ENCODE data around the gene NTPCR.

The NTPCR gene

DNA sequence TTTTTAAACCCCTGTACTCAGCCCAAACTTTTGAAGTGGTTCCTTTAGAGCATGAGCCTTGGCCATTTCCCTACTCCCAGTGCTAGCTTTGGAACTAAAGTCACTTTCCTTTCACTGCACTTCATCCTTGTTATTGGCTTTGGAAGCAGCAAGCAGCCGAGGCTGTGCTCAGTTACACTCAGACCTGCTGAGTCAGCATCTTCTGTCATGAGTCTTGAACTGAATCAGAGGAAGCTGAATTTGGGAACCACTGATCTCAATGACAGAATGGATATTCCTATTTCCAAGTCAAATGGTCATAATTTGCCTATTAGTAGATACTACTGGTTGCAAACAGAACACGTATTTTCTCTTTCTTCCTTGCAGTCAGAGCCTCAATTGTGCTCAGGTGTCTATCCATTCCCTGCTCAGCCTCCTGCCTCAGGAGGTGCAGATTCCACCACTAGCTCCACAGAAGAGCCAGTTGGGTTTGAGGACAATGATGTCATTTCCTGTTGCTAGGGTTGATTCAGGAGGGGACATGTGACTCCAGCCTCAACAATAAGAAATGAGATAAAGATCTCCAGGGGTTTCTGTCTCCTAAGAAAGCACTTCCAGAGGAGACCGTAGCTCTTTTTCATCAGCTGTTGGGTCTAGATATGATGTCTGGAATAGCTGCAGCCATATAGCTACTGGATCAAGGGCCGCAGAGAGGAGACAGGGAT lies 44.9 kb upstream of the NTPCR start (continued):
- TF ChIP-seq, protein P1, sequence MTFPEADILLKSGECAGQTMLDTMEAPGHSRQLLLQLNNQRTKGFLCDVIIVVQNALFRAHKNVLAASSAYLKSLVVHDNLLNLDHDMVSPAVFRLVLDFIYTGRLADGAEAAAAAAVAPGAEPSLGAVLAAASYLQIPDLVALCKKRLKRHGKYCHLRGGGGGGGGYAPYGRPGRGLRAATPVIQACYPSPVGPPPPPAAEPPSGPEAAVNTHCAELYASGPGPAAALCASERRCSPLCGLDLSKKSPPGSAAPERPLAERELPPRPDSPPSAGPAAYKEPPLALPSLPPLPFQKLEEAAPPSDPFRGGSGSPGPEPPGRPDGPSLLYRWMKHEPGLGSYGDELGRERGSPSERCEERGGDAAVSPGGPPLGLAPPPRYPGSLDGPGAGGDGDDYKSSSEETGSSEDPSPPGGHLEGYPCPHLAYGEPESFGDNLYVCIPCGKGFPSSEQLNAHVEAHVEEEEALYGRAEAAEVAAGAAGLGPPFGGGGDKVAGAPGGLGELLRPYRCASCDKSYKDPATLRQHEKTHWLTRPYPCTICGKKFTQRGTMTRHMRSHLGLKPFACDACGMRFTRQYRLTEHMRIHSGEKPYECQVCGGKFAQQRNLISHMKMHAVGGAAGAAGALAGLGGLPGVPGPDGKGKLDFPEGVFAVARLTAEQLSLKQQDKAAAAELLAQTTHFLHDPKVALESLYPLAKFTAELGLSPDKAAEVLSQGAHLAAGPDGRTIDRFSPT (tag by site-specific recombination; IDR thresholded peaks at IDR 0.05) = no peak
- TF ChIP-seq ZNF677 (tag by site-specific recombination; IDR thresholded peaks at IDR 0.05) (no peak), ZNF394 (tag by site-specific recombination; IDR thresholded peaks at IDR 0.05; ENCODE audit: borderline replicate concordance) (no peak)

DNA sequence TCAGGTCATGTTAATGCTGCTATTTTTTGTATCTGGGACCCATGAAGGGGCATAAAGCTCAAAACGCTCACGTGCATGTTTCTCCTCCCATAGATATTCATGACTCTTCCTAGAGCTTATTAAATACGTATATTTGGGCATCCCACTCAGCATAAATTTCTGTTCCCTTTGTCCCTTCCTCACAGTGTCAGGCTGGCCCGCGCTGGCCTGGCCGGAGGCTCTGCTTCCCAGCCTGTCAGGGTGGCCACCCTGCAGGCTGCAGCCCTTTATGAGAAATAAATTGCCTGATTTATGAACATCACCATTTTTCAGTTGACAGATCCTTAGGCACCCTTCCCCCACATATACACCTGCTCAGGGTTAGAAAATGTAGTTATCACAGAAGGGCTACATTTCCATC lies 44.0 kb upstream of the NTPCR start:
- no peak overlapping the region for H3K27ac ChIP-seq (ENCODE audit: extremely low read depth, low read depth, low read length)
- TF ChIP-seq ZNF19 (tag by site-specific recombination; IDR thresholded peaks at IDR 0.05; ENCODE audit: low read depth) (no peak), ZNF274 (IDR thresholded peaks at IDR 0.05; ENCODE audit: low read length) (no peak), ZNF274 (tag by site-specific recombination; IDR thresholded peaks at IDR 0.05; ENCODE audit: borderline replicate concordance) (no peak), ZNF777 (tag by site-specific recombination; IDR thresholded peaks at IDR 0.05; ENCODE audit: borderline replicate concordance) (no peak), ZNF596 (tag by site-specific recombination; IDR thresholded peaks at IDR 0.05) (no peak), RBAK (tag by site-specific recombination; IDR thresholded peaks at IDR 0.05) (no peak), ZFP37 (tag by site-specific recombination; IDR thresholded peaks at IDR 0.05) (no peak), ZBTB17 (tag by site-specific recombination; IDR thresholded peaks at IDR 0.05) (no peak), ZNF510 (tag by site-specific recombination; IDR thresholded peaks at IDR 0.05; ENCODE audit: insufficient replicate concordance) (no peak), ZFHX2 (tag by site-specific recombination; conservative IDR thresholded peaks at IDR 0.05) (no peak), ZBTB7A (tag by site-specific recombination; IDR thresholded peaks at IDR 0.05; ENCODE audit: low read depth) (no peak), ZNF175 (tag by site-specific recombination; IDR thresholded peaks at IDR 0.05) (no peak), ZNF48 (tag by site-specific recombination; IDR thresholded peaks at IDR 0.05) (no peak), ZNF768 (tag by site-specific recombination; IDR thresholded peaks at IDR 0.05) (no peak), GLI4 (tag by site-specific recombination; IDR thresholded peaks at IDR 0.05) (no peak), ZNF112 (tag by site-specific recombination; IDR thresholded peaks at IDR 0.05) (no peak)
- TF ChIP-seq, protein P2, sequence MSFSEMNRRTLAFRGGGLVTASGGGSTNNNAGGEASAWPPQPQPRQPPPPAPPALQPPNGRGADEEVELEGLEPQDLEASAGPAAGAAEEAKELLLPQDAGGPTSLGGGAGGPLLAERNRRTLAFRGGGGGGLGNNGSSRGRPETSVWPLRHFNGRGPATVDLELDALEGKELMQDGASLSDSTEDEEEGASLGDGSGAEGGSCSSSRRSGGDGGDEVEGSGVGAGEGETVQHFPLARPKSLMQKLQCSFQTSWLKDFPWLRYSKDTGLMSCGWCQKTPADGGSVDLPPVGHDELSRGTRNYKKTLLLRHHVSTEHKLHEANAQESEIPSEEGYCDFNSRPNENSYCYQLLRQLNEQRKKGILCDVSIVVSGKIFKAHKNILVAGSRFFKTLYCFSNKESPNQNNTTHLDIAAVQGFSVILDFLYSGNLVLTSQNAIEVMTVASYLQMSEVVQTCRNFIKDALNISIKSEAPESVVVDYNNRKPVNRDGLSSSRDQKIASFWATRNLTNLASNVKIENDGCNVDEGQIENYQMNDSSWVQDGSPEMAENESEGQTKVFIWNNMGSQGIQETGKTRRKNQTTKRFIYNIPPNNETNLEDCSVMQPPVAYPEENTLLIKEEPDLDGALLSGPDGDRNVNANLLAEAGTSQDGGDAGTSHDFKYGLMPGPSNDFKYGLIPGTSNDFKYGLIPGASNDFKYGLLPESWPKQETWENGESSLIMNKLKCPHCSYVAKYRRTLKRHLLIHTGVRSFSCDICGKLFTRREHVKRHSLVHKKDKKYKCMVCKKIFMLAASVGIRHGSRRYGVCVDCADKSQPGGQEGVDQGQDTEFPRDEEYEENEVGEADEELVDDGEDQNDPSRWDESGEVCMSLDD (tag by site-specific recombination; IDR thresholded peaks at IDR 0.05) = no peak
- H3K36me3 ChIP-seq (ENCODE audit: control insufficient read depth in 2 of 2, insufficient read depth in 1 of 2, low read length in 2 of 2) = no peaks in the 10 kb centered on the region
- POLR2A ChIA-PET = interaction anchor here (0.6 kb wide), 2 partner anchors 17 to 224 kb away, joined by 5 to 8 read pairs; no protein-coding TSS in a partner anchor
- no peaks in the 10 kb centered on the region for H3K9me3 ChIP-seq (ENCODE audit: control insufficient read depth, insufficient read depth, low read depth, low read length)
- no peak overlapping the region for H3K4me3 ChIP-seq (ENCODE audit: low read depth, low read length)
- CTCF ChIA-PET = no interaction called here
- no peaks in the 10 kb centered on the region for H3K4me1 ChIP-seq (ENCODE audit: control insufficient read depth, insufficient read depth, low read length)

DNA sequence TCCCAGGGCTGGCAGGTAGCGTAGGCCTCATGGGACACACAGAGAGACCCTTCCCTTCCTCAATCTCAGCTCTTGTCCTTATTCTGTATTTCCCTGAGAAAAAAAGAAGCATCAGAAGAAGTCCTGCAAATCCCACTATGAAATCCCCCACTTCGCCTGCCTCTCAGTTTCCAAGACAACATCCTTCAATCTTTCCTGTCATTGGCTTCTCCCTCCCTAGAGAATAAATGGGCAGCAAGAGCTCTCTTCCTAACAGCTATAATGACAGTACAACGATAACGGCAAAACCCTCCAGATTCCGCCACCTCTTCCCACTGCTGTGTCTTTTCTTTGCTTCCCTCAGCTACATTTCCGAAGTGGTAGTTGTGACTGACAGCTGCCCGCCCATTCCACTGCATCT lies 41.6 kb upstream of the NTPCR start:
- H3K36me3 ChIP-seq (ENCODE audit: control insufficient read depth in 2 of 2, insufficient read depth in 1 of 2, low read length in 2 of 2) = no peaks in the 10 kb centered on the region
- no peaks in the 10 kb centered on the region for H3K4me1 ChIP-seq (ENCODE audit: control insufficient read depth, insufficient read depth, low read length)
- no peak overlapping the region for H3K27ac ChIP-seq (ENCODE audit: extremely low read depth, low read depth, low read length)
- CTCF ChIA-PET = interaction anchor here (1.3 kb wide), 1 partner anchor 15 kb away, joined by 4 read pairs; no protein-coding TSS in a partner anchor
- H3K9me3 ChIP-seq (ENCODE audit: control insufficient read depth, insufficient read depth, low read depth, low read length) = no peaks in the 10 kb centered on the region
- no peak overlapping the region for H3K4me3 ChIP-seq (ENCODE audit: low read depth, low read length)
- POLR2A ChIA-PET = no interaction called here
- TF ChIP-seq KLF10 (tag by site-specific recombination; IDR thresholded peaks at IDR 0.05) (no peak), ZNF624 (tag by site-specific recombination; IDR thresholded peaks at IDR 0.05) (no peak), ZNF202 (tag by site-specific recombination; IDR thresholded peaks at IDR 0.05; ENCODE audit: borderline replicate concordance) (no peak), ZNF302 (tag by site-specific recombination; IDR thresholded peaks at IDR 0.05; ENCODE audit: low read depth) (no peak), ZEB2 (tag by site-specific recombination; IDR thresholded peaks at IDR 0.05) (no peak), ZNF837 (tag by site-specific recombination; IDR thresholded peaks at IDR 0.05) (no peak)
- TF ChIP-seq, protein P3, sequence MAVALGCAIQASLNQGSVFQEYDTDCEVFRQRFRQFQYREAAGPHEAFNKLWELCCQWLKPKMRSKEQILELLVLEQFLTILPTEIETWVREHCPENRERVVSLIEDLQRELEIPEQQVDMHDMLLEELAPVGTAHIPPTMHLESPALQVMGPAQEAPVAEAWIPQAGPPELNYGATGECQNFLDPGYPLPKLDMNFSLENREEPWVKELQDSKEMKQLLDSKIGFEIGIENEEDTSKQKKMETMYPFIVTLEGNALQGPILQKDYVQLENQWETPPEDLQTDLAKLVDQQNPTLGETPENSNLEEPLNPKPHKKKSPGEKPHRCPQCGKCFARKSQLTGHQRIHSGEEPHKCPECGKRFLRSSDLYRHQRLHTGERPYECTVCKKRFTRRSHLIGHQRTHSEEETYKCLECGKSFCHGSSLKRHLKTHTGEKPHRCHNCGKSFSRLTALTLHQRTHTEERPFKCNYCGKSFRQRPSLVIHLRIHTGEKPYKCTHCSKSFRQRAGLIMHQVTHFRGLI (tag by site-specific recombination; IDR thresholded peaks at IDR 0.05) = no peak
- TF ChIP-seq, protein P4, sequence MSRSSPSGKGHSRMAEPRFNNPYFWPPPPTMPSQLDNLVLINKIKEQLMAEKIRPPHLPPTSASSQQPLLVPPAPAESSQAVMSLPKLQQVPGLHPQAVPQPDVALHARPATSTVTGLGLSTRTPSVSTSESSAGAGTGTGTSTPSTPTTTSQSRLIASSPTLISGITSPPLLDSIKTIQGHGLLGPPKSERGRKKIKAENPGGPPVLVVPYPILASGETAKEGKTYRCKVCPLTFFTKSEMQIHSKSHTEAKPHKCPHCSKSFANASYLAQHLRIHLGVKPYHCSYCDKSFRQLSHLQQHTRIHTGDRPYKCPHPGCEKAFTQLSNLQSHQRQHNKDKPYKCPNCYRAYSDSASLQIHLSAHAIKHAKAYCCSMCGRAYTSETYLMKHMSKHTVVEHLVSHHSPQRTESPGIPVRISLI (tag by site-specific recombination; IDR thresholded peaks at IDR 0.05) = no peak

All from HEK293 (cell line).